ENCODE measurements around the gene ABHD2.
"Not testable (repeated sequence)": the region's sequence is repeated elsewhere in the genome, so short reads cannot be mapped to it uniquely, and the experiment has no call there.

The ABHD2 gene

GRCh38 chr15:89243046-89243690 is 154.9 kb downstream of the ABHD2 start:
- no peak for DNase-seq

GRCh38 chr15:89243691-89244573 is 155.7 kb downstream of the ABHD2 start, which contains the start of gene FANCI:
Gene FANCI, plus strand, starts transcription at chr15:89243979. Its CDS starts 3,669 bp downstream, at chr15:89247648.
- DNase-seq = peak; percentile 97

GRCh38 chr15:89244574-89244903 is 156.3 kb downstream of the ABHD2 start:
- DNase-seq = peak; percentile 63

- no peak for DNase-seq
These were observed 159.2 kb downstream of the ABHD2 start for GRCh38 chr15:89247446-89247845.

GRCh38 chr15:89248584-89248983 is 160.3 kb downstream of the ABHD2 start:
- no peak for DNase-seq

- DNase-seq = not testable (repeated sequence)
These were observed 161.9 kb downstream of the ABHD2 start for GRCh38 chr15:89250142-89250541.
